HG02642 (cell line): ENCODE results near the gene ST8SIA2.

ENCODE experiments used
- ATAC-seq: cut with Tn5 transposase; IDR thresholded peaks from one replicate; pipeline ENCODE4 v1.9.1; 2021; ENCODE audit warnings: mild to moderate bottlenecking; ENCODE audit not compliant: unreplicated experiment, poor library complexity

ST8SIA2 gene

DNA sequence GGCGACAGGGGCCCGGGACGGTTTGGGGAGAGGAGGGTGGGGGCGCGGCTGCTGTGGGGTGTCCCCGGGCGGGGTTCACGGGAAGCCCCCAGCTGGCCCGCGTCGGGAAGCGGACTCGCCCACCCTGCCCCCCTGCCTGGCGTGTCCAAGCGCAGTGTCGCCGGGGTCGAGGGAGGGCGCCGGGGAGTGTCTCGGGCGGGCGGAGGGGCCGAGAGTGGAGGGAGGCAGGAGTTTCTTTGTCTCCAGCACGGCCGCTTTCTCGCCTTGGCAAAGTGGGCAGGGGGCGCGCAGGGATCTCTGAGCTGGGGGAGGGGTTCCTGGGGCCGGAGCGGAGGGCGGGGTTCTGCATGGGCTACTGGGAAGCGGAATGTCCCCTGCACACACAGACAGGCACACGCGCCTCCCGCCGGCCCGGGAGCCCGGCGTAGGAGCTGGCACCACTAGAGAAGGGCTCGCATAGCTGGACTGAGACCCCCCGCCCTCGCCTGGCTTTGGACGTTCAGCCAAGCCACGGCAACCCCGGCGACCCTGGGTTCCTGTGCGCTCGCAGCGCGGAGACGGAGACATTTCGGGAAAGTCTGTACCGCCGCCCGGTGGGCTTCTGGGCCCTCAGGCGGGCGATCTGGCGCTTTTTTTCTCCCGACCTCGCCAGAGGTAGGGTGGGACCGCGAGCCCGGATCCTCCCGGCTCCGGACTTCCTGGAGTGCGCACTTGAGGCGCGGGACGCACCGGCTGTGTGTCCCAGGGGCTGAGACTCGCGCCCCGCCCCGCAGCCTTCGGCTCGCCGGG is 822 bp downstream of the ST8SIA2 start:
- no peak for ATAC-seq

DNA sequence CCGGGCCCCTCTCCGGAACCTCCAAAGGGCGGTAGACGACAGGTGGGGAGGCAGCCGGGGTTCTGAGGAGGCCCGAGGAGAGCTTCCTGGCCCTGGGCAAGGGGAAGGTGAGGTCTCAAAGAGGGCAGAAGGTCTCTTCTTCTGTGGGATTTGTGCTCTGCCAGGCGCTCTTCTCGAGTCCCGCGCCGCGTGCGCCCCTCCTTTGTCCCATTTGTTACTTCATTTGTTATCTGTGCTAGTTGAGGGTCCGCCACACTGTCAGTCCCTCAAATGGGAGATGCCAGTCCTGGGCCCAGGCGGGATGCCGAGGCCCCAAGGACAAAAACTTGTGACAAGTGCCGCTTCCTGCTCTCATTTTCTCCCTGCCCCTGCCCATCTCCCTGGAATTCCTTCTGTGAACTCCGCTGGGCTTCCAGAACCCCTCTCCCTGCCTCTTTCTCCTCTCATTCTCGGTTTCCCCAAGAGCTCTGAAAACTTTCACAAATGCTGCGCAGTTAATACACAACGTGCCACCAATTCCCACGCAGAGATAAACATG is 1.5 kb downstream of the ST8SIA2 start:
- no peak for ATAC-seq

- ATAC-seq = no peak
These were observed 5.7 kb downstream of the ST8SIA2 start for GRCh38 chr15:92399271-92399950.

GRCh38 chr15:92400573-92400972 is 6.9 kb downstream of the ST8SIA2 start:
- no peak for ATAC-seq

DNA sequence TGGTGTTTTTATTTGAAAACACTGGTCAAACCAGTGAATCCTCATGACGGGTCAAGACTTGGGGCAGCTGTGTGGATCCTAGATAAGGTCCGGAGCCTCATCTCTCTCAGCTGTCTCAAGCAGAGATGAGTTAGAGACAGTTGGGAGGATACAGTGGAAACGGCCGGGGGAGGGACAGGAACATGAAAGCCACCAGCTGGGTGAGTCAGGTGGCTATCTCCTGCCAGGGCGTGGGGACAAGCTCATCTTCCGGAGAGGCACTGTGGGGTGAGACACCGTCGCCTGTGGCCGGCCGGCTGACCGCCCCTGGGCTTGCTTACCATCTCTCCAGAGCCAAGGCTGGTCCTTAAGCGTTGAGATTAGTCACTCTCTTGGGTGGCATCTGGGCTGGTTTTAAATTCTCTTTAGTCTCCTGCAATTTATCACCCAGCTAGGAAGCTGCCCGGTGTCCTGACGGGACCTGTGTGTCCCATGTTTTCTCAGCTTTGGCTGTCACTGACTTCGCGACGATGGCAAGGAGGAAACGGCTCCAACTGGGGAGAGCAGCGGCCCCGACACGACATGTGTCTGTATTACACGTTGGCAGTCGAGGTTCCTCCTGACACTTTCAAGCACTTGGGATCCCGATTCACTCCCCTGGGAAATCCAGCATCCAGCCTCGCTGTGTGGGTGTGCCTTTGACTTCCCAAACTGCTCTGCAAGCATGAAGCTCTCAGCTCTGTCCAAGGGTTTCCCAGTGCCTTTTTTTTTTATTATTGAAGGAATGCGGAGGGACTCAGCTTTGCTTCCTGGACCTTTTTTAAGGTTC is 7.5 kb downstream of the ST8SIA2 start:
- no peak for ATAC-seq

DNA sequence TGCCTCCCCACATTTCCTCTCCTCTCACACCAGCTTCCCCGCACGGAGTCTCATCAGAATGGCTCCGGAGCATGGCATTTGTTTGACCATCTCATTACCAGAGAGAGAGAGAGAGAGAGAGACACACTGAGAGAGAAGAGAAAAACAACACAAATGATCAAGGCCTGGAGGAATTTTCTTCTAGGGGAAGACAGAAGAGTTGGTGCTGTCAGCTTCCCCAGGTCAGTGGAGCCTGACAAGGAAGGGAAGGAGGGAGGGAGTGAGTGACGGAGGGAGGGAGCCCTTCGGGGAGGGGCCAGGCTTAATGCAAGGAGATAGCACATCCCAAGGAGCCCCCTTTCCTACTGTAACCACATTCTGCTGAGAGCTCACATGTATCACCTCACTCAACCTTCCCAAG is 9.1 kb downstream of the ST8SIA2 start:
- ATAC-seq = no peak

DNA sequence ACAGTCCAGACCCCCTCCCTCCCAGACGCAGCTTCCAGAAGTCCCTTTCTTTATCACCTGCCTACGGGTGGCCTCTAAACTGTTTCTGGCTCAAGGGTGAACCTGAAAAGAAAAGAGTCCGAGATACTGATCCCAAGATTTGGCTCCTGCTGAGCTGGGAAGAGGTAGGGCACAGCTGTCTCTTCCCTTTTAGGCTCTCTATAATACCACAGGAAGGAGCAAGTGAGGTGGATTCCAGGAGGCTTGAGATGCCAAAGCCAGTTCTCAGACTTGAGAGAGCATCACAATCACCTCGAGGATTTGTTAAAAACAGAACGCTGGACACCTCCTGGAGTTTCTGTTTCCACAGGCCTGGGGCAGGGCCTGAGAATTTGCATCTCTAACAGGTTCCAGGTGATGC is 12.3 kb downstream of the ST8SIA2 start:
- ATAC-seq = no peak

DNA sequence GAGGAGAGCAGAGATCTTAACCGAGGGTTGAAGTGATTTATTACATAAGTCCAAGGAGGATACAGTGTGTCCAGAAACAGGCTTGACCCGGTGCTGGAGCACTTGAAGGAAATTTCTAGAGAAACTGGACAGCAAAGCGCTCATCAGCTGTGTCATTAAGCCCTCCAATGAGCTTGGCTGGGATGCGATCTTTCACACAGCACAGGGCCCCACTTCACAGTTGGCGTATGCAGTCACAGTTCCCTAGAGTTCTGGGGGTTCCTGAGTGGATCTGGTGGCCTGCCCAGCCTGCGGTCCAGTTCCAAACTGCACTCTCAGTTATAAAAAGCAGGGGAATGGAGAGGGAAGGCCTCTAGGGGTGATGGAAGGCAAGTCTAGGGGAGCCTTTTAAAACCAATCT is 13.6 kb downstream of the ST8SIA2 start:
- ATAC-seq = no peak

DNA sequence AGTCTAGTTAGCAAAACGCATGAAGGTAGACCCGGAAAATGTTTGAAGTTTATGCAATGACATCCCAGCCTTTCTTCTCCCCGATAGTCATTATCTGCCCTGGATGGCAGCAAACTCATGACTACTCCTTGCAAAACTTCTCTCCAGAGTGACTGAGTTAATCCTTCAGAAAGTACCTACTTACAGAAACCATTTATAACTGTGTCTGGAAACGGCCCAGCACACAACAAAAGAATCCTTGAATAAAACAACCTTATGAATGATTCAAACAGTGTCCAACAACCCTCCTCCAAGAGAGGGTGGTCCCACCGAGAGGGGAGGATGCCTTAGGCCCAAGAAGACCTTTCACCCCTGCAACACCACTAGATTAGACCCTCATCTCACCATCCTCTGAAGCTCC is 14.2 kb downstream of the ST8SIA2 start:
- ATAC-seq = no peak

DNA sequence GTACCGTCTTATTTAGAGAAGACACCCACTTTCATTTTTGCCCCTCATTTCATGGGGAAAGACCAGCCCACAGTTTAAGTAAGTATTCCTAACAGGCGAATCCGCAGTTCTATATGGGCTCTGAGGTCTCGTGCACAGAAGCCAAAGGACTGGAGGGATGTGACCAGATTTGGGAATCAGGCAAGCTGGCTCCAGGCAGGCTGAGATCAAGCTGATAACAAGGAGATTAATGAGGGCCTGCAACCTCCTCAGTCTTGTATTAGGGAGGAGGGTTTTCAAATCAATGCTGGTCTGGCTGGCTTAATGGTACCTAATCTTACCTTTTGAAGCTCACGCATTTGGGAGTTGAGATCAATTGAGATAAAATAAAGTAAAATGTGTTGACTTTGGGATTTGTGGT is 15.3 kb downstream of the ST8SIA2 start:
- ATAC-seq = no peak

- ATAC-seq = no peak
These were observed 15.8 kb downstream of the ST8SIA2 start for GRCh38 chr15:92409521-92409920.

DNA sequence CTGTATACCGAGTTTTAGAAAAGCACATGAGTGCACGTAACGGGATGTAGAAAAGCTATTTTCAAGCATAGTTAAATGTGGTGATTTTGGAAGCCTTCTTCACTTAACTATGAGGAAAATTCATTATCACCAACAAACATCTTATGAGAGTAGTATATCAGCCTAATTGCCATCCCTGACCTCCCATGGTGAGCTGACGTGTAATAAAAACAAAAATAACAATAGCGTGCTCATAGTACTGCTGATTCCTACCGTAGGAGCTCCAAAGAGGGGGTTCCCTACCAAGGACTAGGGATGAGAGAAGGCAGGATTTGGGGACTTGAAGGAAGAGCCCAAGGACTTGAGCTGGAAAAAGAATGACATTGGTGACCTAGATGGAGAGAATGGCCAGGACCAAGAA is 16.9 kb downstream of the ST8SIA2 start:
- ATAC-seq = no peak

- no peak for ATAC-seq
These were observed 17.6 kb downstream of the ST8SIA2 start for GRCh38 chr15:92411256-92411655.

DNA sequence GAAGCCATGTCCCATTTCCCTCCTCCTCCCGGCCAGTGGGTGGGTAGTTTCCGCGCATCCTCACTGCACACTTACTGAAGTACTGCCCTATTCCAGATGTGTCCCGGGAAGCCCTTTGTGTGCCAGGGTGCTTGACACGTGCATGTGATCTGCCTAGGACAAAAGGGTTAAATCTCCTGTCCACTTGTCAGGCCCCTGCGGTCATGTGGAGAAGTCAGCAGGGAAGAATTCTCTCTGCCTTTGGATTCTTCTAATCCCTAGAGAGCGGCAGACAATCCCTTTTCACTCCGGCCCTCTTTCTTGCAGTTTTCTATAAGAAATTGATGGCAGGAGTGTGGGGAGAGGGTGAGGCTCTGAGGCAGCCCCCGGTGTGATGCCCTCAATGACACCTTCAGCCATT is 19.8 kb downstream of the ST8SIA2 start:
- ATAC-seq = no peak

DNA sequence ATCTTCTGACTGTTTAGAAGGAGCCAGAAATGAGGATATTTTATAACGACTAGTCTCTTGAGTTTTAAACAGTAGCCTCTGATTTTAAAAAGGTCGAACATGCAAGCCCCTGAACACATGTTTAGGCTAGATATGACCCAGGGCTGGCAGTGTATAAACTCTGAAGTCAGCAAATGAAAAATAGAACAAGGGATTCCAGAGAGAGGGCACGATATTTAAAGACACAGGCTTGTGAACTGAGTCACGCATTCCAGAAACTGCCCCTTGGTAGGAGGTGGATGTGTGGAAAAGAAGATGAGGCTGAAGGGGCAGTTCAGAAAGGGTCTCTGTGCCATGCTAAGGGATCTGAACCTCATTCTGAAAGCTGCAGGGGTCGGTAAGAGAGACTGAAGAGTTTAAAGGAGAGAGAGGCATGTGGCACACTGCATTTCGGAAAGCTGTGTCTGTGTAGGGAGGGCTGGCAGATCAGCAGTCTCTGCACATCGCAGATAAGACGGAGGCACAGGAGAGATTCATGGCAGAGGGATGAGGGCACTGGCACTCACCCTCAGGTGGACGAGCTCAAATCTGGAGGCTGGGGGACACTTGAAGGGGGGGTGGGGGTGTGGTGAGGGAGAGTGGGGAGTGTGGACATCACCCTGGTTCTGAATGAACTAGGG is 22.1 kb downstream of the ST8SIA2 start:
- no peak for ATAC-seq

- no peak for ATAC-seq
These were observed 22.9 kb downstream of the ST8SIA2 start for GRCh38 chr15:92416557-92416956.

GRCh38 chr15:92417716-92418115 is 24.0 kb downstream of the ST8SIA2 start:
- ATAC-seq = no peak

DNA sequence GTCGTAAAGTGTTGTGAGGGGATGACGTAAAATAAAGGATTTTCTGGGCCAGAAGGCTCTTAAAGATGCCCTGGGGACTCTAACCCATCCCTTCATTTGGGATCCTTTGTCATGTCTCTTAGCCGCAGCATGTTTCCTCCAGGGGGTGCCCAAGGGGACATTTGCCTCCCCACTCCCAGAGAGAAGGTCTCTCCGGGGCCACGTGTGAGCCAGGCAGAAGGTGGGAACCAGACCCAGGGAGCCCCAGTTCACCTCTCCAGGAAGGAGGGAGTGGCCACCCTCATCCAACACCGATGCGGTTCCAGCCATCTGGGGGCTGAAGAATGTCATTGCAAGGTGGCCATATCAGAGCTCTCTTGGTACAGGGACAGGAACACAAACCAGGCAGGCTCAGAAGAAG is 25.2 kb downstream of the ST8SIA2 start:
- ATAC-seq = no peak

DNA sequence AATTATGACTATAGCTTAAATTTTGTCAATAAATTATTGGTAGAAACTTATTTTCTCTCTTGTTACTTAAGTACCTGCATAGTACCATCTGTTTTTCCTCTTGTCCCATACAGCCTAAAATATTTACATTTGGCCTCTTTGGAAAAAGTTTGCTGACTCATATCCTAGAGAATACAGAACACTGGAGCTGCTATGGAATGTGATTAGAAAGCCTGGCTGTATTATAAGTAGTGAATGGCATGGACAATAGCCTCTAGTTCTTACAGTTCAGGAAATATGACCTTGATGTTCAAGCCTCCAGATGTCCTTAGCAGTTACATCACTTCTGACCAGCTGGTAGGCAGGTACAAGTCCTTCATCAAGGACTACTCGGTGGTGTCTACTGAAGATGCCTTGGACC is 28.3 kb downstream of the ST8SIA2 start:
- ATAC-seq = no peak

GRCh38 chr15:92425578-92426225 is 32.0 kb downstream of the ST8SIA2 start:
- no peak for ATAC-seq
